NCI-H1048 (cell line): ENCODE results near the gene ATP5PB.

Experiments used
- DNase-seq: peaks from one replicate; lab custom pipeline; 2025; lab: John Stamatoyannopoulos, UW

ATP5PB gene

DNA sequence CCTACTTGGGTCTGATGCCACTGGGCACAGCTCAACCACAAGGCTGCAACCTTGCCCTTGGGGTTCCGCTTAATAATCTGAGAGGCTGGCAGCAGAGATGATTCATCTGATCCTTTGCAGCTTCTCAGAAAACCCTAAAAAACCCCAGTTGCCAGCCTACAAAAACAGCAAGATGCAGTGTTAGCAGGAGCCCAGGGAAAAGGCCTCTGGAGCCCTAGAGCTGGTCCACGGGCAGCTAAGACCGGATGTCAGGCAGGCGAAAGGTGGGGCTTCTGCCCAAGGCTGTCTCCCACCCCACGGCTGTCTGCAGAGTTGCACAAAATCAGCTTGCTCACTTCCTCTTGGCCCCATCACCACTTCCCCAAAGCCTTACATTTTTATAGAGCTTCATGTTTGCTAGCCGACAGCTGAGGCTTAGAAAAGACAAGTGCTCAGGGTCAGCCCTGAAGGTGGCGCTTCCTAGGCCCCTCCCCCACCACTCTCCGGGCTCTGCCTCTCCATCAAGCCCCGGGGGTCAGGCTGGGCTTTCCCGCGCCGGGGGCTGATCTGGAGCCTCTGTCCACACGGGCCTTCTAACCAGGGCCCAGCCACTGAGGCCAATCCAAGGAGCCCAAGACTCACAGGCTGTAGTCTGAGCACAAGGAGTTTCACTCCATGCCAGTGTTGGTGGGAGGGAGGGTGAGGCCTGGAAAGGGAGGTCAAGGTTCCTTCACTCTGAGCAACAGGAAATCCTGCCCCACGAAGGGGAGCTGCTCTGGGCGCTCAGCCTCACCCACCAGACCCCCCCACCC lies 58.3 kb downstream of the ATP5PB start:
- no peak for DNase-seq

DNA sequence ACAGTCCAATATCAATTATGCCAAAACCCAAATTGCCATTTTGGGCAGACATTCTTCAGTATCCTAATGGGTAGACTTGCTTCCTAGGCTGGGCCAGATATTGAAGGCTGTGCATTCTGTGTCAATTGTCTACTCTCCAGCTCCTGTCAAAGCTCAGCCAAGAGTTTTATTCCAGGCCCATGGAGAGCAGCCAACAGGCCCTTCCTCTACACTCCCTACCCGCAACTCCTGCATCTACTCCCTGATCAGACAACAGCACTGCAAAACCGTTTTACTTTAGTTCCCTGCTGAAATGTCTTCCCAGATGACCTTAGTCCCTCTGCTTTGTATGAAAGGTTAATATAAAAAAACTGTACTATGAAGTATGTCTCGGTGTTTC lies 60.7 kb downstream of the ATP5PB start:
- DNase-seq, result no peak

DNA sequence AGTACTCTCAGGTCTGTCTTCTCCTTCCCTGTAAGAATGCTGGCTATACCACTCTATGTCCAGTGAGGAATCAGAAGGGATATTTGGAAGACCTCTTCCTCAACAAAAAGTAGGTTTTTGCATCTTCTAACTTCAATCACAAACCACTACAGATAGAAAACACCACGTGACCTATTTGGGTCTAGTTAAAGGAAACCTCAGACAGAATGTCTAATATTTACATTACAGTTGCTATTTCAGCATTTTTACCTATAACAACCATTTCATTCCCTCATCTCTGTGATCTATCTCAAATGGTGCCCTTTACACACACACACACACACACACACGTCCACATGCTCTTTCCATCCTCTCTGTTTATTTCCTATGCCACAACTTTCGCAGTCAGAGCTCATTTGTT lies 62.1 kb downstream of the ATP5PB start:
- no peak for DNase-seq
